GM18505 (cell line): Measurements from ENCODE around the gene PARP12.

Source experiments
- ATAC-seq: cut with Tn5 transposase; IDR thresholded peaks from one replicate; pipeline ENCODE4 v1.9.1; 2021; ENCODE audit not compliant: unreplicated experiment
- POLR2A ChIP-seq: IDR thresholded peaks from 4 replicates; pipeline ENCODE4 v1.6.1; 2011; ENCODE audit warnings: borderline replicate concordance; ENCODE audit not compliant: insufficient read depth, insufficient read length; ENCODE audit errors: extremely low read depth

The PARP12 gene

DNA sequence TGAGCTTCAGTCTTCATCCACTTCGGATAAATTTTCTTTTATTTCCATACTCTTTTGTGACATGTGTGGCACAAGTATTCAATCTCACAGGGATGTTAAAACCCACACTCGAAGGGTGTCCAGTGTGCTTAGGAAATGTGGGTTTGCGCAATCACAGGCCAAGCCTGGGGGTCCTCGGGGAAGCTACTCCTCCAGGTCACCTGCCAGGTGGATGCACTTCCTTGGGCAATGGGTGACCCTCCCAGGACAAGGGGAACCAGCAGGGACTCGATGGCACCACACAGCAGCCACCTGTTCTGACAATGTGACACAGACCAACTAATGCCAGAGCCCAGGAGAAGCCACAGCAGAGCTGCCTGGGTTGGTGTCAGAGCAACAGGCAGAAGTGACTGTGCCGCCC, 39.0 kb downstream of the PARP12 start:
- ATAC-seq = no peak
- TF ChIP-seq POLR2A = no peak

DNA sequence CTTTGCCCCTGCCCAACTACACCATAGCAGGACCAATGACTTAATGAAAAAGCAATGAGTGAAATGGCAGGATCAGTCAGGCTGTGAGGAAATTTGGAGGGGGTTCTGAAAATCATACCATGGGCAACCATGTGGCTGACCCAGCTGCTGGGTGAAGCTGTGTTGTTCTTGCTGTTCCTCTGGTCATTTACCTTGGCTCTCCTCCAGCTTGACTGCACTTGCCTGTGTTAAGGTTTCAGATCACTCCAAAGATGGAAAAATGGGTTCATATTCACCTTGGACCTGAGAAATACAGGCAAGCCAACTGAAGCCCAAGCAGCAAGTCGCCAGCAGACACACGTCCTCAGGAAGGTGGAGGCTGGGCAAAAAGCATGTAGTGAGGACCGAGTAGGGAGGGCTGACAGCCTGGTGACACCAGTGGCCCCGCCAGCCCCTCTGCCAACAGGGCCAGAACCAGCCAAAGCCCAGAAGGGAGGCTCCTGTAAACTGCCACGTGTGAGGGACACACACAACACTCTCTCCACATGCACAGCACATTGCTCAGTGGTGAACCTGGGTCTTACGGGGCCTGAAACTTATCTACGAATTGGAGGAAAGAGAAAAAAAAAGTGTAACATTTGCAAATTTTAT, 40.1 kb downstream of the PARP12 start:
- ATAC-seq = no peak
- no peak for TF ChIP-seq POLR2A

DNA sequence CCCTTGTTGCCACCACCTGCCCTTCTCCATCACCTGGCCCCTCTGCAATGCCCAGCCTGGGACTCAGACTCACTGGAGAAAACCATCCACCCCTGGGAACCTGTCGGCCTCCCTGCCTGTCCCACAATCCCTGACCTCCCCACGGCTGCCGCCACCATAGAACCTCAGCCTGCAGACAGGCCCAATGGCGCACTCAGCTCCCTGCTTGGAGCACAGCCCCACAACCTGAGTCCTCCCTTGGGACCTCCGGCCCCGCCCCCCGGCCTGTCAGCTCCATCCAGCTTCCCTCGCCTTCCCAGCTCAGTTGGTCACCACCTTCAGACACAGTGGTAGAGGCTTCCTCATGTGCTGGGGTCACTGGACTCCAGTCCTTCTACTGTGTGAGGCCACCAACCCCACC, 41.1 kb downstream of the PARP12 start:
- TF ChIP-seq POLR2A = no peak
- no peak for ATAC-seq

DNA sequence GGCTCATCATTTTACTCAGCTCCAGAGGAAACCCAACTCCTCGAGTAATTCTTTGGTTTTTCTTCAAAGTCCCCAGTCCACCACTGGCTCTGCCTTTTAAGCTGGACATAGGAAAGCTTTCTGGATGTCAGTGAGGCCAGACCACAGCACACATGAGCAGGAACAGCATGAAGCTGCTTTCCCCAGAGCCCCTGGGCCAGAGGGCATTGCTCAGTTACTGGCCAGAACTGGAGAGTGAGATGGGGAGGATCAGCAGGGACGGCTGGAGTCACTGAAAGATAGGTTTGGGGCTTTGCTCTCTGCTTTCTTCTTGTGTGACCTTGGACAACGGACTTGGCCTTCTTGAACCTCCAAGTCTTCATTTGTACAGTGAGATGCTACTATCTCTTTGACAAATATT, 43.1 kb downstream of the PARP12 start:
- no peak for ATAC-seq
- TF ChIP-seq POLR2A = no peak

DNA sequence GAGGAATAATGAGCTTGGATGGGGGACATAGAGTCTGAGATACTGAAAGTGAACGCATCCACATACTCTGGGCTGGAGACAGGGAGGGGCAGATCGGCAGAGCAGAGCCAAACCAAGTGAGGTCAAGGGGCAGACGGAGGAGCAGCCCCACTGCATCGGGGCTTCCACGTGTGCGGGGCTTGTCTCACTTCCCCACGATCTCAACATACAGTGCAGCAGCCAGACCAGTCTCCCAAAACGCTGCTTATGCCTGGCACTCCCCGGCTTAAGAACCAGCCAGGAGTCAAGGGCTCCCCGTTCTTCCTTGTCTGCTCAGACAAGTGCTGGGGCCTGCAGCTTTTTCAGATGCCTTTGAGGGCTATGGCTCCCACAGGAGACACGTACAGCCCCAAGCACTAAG, 43.6 kb downstream of the PARP12 start:
- TF ChIP-seq POLR2A = no peak
- no peak for ATAC-seq

DNA sequence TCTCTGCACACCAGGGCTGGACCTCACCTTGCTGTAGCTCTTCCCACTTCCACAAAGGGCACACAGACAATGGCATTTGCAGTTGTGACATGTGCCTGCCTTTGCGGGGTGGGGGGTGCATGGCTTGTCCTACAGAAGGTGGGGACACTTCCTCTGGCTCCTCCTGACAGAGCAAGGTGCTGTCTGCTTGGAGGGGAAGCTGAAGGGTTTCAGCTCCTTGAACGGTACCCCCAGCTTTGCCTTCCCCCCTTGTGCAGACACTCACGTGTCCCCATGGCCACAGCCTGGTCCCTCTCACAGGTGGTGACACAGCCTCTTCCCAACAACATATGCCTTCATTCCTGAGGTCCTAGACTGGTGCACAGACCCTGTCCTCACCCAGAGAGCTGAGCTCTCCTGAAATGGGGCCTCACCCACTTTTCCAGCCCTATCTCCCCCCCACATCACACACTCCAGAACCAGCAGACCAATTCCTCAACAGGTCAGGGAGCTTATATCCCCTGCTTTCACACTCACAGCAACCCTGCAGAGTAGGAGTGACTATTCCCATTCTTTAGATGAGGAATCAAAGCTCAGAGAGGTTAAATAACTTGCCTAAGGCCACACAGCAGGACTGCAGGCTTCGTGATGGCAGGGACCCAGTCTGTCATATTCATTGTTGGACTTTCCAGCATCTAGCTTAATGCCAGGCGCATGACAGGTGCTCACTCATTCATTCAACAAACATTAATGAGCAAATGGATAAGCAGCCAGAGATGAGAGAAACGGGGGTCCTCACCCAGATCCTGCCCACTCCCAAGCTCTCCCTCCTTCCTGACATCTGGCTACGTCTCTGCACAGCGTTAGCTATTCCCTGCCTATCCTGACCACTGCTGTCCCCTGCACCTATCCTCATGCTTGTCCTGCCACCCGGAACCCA, 44.4 kb downstream of the PARP12 start:
- no peak for ATAC-seq
- TF ChIP-seq POLR2A = no peak

DNA sequence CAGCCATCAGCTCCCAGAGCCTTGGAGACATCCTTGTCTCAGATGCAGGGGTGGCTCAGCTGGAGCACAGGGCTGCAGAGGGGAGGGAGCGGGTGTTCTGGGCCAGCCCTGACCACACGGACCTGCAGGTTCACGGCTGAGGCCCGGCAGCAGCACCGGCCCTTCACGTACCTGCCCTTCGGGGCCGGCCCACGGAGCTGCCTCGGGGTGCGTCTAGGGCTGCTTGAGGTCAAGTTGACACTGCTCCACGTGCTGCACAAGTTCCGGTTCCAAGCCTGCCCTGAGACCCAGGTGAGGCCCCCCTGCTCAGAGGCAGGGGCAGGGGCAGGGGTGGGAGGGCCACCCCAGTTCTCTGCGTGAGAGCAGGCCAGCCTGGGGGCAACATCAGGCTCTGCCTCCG, 45.2 kb downstream of the PARP12 start:
- no peak for TF ChIP-seq POLR2A
- no peak for ATAC-seq

DNA sequence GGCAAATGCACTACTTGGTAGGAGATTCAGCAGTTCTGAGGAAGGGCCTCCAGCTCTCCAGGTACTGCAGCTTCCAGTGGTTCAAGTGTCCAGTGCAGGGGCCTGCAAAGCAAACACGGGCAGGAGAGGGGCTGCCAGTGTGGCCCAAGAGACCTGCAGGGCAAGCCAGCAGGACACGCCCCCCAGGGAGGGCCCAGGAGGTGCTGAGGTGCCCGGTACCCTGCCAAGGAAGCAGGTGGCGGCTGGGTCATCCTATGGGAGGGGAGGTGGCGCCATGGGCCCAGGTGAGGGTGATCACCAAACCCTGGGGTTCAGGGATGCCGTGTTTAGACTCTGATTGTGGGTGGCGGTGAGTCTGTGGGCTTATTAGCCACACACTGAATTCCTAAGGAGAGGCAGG, 45.7 kb downstream of the PARP12 start:
- TF ChIP-seq POLR2A = no peak
- ATAC-seq = no peak

DNA sequence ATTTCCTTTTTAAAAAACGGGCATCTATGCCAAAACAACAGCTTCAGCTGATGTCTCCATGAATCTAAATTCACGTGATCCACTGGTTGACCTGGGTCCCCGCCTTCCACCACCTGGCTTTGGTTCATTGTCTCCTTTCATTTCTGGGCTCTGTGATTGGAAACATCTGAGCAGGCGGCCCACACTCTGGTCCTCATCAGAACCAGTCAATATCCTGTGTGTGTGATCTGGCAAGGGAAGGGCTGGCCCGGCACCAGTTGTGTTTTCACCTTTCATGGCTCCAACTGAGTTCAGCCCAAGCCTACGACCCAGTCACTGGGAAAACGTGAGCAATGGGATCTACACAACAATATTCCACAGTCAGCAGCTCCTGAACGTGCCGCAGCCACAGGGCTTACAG, 46.2 kb downstream of the PARP12 start:
- TF ChIP-seq POLR2A = no peak
- ATAC-seq = no peak

DNA sequence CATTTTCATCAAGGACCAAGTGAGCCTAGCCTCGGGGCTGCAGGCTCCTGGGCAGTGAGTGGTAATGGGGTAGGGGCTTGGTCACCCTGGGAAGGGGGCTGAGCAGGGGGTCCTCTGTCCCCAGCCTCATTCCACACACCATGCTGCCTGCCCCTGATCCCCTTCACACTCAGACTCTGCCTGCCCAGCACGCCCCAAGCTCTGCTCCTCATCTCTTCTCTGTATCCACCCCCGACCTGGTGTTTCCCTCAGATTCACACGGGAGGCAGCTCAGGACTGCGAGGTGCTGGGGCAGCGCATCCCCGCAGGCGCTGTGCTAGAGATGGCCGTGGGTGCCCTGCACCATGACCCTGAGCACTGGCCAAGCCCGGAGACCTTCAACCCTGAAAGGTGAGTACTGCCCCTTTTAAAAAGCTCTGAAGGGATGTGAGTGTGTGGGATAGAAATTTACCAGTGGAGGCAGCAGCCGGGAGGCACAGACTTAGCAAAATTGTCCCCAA, 47.2 kb downstream of the PARP12 start:
- no peak for TF ChIP-seq POLR2A
- ATAC-seq = no peak

DNA sequence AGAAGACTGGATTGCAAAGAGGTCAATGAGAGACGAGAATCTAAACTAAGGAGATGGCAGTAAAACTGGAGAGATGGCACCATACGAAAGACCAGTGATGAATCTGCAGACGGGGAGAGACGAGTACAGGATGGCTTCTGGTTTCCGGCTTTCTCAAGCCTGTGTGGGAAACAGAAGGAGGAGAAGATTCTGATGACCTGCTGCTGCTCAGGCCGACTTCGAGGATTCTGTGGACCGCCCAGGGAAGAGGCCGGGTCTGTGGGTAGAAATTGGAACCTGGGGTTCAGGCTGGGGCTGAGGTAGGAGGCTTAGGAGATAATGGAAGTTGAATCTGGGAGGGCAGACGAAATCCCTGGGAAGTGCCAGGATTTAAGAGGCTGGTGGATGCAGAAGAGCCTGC, 48.6 kb downstream of the PARP12 start:
- no peak for ATAC-seq
- TF ChIP-seq POLR2A = no peak

DNA sequence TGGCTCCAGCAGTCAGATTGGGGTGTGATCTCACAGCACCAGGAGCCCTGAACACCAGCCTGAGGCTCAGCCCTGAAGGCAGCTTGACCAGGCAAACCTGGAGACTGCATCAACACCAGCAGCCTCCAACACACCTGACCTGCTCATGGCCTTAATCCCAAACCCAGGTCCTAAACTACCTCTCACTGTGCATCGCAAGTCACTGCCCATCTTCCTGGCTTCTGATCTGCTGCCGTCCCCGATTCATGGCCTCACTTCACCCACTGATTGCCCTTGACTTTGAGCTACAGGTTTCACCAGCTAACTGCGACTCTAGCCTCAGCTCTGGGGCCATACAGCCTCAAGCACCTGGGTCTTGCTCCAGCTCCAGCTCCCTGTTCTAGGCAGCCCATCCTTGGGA, 49.1 kb downstream of the PARP12 start:
- TF ChIP-seq POLR2A = no peak
- no peak for ATAC-seq

DNA sequence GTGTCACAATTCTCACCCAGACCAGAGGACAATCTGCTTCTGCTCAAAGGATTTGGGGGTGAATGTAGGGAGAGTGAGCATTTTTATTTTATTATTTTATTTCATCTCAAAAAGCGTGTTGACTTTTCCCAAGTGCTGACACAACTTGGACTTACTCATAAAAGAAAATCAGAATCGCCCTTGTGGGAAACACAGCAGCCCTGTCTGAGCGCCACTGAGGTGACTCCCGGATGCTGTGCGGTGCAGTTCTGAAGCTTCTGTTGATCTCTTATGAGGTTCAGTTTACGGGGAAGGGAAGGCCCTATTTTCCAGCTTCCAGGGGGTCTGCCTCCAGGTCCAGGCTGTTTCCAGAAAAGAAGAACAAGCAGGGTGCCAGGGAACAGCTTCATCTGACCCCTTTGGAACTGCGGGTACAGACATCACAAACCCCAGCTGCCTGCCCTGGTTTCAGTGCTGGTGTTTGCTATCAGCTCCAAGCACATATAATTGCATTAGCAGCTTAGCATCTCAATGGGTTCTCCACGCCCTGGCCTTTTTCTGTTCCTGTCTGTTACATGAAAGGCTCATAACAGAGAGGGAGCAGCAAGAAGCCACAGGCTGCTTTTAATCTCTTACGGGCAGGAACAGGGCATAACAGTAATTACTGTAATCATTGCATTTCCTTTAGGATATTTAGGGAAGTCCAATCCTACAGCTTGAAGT, 52.4 kb downstream of the PARP12 start:
- ATAC-seq = no peak
- no peak for TF ChIP-seq POLR2A
